Activated naive CD8-positive, alpha-beta T cell (primary cell): Measurements from ENCODE around the gene NCOA1.
"Not testable (repeated sequence)": the region's sequence is repeated elsewhere in the genome, so short reads cannot be mapped to it uniquely, and the experiment has no call there.

Experiments
- H3K27ac Mint-ChIP-seq: one replicate; pipeline ENCODE4 v1.8.0; 2021; ENCODE audit warnings: mixed read lengths
- H3K27me3 Mint-ChIP-seq: one replicate; pipeline ENCODE4 v1.8.0; 2021; ENCODE audit warnings: mixed read lengths
- H3K36me3 Mint-ChIP-seq: one replicate; pipeline ENCODE4 v1.8.0; 2021; ENCODE audit warnings: mixed read lengths
- H3K4me1 Mint-ChIP-seq: one replicate; pipeline ENCODE4 v1.8.0; 2021; ENCODE audit warnings: low read depth, mixed read lengths
- H3K4me3 Mint-ChIP-seq: one replicate; pipeline ENCODE4 v1.8.0; 2021; ENCODE audit warnings: mild to moderate bottlenecking, mixed read lengths
- H3K9me3 Mint-ChIP-seq: one replicate; pipeline ENCODE4 v1.8.0; 2021; ENCODE audit warnings: low read depth, mixed read lengths

Gene NCOA1

DNA sequence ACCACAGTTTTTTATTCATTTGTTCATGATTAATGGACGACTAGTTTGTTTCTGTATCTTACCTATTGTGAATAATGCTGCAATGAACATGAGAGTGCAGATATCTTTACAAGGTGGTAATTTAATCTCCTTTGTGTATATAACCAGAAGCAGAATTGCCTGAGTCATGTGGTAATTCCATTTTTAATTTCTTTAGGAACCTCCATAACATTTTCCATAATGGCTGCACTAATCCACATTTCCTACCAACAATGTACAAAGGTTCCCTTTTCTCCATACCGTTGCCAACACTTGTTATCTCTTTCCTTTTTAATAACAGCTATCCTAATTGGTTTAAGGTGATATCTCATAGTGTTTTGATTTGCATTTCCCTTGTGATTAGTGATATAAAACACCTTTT lies 36.5 kb downstream of the NCOA1 start:
- peaks cover 29% of the 10 kb centered on the region for H3K4me1 Mint-ChIP-seq
- H3K27ac Mint-ChIP-seq, result no peak overlapping the region
- H3K9me3 Mint-ChIP-seq, result peaks cover 8% of the 10 kb centered on the region
- peaks cover 24% of the 10 kb centered on the region for H3K36me3 Mint-ChIP-seq
- no peaks in the 10 kb centered on the region for H3K27me3 Mint-ChIP-seq
- no peak overlapping the region for H3K4me3 Mint-ChIP-seq

DNA sequence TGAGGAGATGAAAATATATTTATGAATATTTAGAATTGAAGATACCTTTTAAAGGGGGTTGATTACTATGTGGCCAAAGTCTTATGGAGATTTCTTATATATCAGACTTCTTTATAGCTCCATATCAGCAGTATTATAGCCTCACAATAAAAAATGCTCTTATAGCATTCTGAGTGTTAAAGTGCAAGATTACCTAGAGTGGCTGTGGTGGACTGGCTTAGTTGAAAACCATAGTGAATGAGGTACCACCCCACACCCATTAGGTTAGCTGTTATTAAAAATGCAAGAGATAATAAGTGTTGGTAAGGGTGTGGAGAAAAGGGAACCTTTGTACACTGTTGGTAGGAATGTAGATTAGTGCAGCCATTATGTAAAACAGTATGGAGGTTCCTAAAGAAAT lies 39.7 kb downstream of the NCOA1 start:
- H3K9me3 Mint-ChIP-seq, result peaks cover 13% of the 10 kb centered on the region
- no peaks in the 10 kb centered on the region for H3K27me3 Mint-ChIP-seq
- no peak overlapping the region for H3K27ac Mint-ChIP-seq
- no peak overlapping the region for H3K4me3 Mint-ChIP-seq
- peaks cover 37% of the 10 kb centered on the region for H3K4me1 Mint-ChIP-seq
- peaks cover 30% of the 10 kb centered on the region for H3K36me3 Mint-ChIP-seq

DNA sequence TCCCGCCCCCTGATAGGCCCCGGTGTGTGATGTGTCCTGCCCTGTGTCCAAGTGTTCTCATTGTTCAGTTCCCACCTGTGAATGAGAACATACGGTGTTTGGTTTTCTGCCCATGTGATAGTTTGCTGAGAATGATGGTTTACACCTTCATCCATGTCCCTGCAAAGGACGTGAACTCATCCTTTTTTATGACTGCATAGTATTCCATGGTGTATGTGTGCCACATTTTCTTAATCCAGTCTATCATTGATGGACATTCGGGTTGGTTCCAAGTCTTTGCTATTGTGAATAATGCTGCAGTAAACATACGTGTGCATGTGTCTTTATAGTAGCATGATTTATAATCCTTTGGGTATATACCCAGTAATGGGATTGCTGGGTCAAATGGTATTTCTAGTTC lies 40.6 kb downstream of the NCOA1 start:
- not testable (repeated sequence) for H3K27ac Mint-ChIP-seq, H3K4me3 Mint-ChIP-seq, H3K27me3 Mint-ChIP-seq
- Mint-ChIP-seq H3K9me3 (peaks cover 13% of the 10 kb centered on the region), H3K36me3 (peaks cover 28% of the 10 kb centered on the region), H3K4me1 (peaks cover 36% of the 10 kb centered on the region)

DNA sequence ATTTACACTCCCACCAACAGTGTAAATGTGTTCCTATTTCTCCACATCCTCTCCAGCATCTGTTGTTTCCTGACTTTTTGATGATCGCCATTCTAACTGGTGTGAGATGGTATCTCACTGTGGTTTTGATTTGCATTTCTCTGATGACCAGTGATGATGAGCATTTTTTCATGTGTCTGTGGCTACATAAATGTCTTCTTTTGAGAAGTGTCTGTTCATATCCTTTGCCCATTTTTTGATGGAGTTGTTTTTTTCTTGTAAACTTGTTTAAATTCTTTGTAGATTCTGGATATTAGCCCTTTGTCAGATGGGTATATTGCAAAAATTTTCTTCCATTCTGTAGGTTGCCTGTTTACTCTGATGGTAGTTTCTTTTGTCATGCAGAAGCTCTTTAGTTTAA lies 41.0 kb downstream of the NCOA1 start:
- H3K9me3 Mint-ChIP-seq, result peaks cover 13% of the 10 kb centered on the region
- not testable (repeated sequence) for H3K27me3 Mint-ChIP-seq, H3K27ac Mint-ChIP-seq, H3K4me3 Mint-ChIP-seq
- peaks cover 38% of the 10 kb centered on the region for H3K4me1 Mint-ChIP-seq
- peaks cover 28% of the 10 kb centered on the region for H3K36me3 Mint-ChIP-seq

DNA sequence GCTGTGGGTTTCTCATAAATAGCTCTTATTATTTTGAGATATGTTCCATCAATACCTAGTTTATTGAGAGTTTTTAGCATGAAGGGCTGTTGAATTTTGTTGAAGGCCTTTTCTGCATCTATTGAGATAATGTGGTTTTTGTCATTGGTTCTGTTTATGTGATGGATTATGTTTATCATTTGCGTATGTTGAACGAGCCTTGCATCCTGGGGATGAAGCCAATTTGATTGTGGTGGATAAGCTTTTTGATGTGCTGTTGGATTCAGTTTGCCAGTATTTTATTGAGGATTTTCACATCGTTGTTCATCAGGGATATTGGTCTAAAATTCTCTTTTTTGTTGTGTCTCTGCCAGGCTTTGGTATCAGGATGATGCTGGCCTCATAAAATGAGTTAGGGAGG lies 42.5 kb downstream of the NCOA1 start:
- H3K9me3 Mint-ChIP-seq, H3K4me3 Mint-ChIP-seq, H3K27ac Mint-ChIP-seq, H3K27me3 Mint-ChIP-seq: not testable (repeated sequence)
- peaks cover 24% of the 10 kb centered on the region for H3K36me3 Mint-ChIP-seq
- H3K4me1 Mint-ChIP-seq, result peaks cover 32% of the 10 kb centered on the region

DNA sequence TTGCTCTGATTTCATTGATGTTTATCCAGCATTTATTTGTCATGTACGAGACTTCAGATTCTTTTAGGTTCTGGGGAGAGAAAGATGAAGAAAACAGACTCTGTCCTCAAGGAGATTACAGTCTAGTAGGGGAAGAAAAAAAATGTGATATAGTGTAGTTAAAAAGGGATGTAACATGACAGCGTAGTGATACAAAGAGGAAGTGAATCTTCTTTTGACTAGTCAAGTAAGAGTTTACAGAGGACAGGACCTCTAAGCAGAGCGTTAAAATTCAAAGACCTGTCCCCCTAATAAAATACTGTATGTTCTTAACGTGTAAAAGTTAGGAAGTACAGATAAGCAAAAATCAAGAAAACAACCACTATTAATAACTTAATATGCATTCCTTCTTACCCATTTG lies 47.7 kb downstream of the NCOA1 start:
- peaks cover 25% of the 10 kb centered on the region for H3K4me1 Mint-ChIP-seq
- H3K9me3 Mint-ChIP-seq, result peaks cover 22% of the 10 kb centered on the region
- no peak overlapping the region for H3K27ac Mint-ChIP-seq
- peaks cover 25% of the 10 kb centered on the region for H3K36me3 Mint-ChIP-seq
- H3K27me3 Mint-ChIP-seq, result no peaks in the 10 kb centered on the region
- H3K4me3 Mint-ChIP-seq, result no peak overlapping the region

DNA sequence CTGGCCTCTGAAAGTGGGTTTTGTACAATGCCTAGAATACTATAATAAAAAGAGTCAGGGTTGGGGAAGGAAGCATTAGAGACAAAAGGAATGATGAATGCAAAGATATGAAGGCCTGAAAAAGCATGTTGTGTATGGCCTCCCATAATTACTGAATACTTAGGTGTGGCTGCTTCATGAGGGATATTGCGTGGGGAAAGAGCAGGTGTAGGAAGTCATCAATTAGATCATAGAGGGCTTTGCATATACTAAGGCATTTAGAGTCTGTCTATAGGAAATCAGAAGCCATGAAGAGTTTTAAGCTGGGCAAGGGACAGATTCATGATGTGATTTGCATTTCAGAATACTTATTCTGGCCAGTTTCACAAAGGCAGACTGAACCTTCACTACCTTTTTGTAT lies 48.2 kb downstream of the NCOA1 start:
- peaks cover 27% of the 10 kb centered on the region for H3K36me3 Mint-ChIP-seq
- no peak overlapping the region for H3K27ac Mint-ChIP-seq
- no peak overlapping the region for H3K4me3 Mint-ChIP-seq
- H3K4me1 Mint-ChIP-seq, result peaks cover 29% of the 10 kb centered on the region
- H3K27me3 Mint-ChIP-seq, result no peaks in the 10 kb centered on the region
- H3K9me3 Mint-ChIP-seq, result peaks cover 26% of the 10 kb centered on the region

DNA sequence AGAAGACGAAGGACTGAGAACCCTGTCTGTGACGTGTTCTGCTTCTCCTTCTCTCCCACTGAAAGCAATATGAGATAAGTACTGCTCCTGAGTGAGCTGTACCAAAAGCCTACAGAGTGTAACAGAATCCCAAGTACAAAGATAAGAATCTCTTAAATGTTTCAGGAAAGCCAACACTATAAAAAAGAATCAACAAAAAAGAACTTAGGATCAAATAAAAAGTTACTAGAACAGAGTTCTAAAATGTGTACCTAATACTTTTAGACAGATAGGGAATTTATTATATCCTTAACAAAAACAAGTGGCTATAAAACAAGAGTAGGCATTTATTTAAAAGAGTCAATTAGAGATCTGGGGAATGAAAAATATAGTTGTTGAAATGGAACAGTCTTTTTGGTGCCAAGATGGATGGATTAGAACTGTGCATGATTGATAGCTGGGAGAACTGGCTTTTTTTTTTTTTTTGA lies 49.0 kb downstream of the NCOA1 start:
- Mint-ChIP-seq H3K9me3 (peaks cover 22% of the 10 kb centered on the region), H3K4me1 (peaks cover 31% of the 10 kb centered on the region), H3K27ac (no peak overlapping the region), H3K36me3 (peaks cover 22% of the 10 kb centered on the region), H3K27me3 (no peaks in the 10 kb centered on the region), H3K4me3 (no peak overlapping the region)

DNA sequence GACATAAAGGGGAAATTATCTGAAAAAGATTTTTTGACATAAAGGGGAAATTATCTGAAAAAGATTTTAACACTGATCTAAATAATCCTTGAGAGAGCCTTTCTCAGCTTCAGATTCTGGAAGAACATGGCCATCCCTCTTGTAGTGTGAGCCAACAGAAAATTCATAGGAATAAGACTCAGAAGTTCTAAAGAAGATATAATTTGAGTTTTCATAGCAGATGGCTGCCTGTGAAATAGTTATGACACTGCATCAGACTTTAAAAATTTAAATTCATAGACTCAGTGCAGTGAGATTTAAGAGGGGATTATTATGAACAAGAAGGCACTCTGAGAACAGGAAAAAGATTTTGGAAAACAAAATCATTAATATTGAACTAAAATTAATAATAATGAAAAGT lies 50.6 kb downstream of the NCOA1 start:
- peaks cover 22% of the 10 kb centered on the region for H3K9me3 Mint-ChIP-seq
- H3K27ac Mint-ChIP-seq, result no peak overlapping the region
- peaks cover 19% of the 10 kb centered on the region for H3K36me3 Mint-ChIP-seq
- H3K4me3 Mint-ChIP-seq, result no peak overlapping the region
- H3K4me1 Mint-ChIP-seq, result peaks cover 26% of the 10 kb centered on the region
- H3K27me3 Mint-ChIP-seq, result no peaks in the 10 kb centered on the region

DNA sequence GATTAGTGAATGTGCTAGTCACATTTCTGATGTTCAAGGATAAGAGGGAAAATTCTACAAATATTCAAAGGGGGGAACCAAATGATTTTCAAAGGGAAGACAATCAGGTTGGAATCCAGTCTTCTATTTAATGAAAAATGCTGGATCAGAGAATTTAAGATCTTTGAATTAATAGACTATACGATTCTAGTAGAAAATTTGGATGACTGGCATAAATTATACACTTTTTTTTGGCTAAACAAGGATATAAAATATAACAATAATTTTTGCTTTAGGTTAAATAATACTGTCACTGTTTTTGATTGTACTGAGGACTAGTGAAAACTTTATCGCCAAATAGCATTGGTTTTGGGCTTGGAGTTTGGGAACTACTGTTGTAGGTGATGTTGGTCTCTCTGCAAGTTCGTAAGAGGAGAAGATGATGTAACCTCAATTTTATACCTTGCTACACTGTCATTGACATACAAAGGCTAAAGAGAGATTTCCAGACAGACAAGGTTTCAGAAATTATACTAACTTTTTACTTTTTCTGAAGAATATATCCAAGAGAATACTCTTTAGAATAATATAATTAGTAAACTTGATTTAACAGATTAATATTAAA lies 51.3 kb downstream of the NCOA1 start:
- peaks cover 20% of the 10 kb centered on the region for H3K36me3 Mint-ChIP-seq
- no peak overlapping the region for H3K27ac Mint-ChIP-seq
- H3K9me3 Mint-ChIP-seq, result peaks cover 22% of the 10 kb centered on the region
- no peak overlapping the region for H3K4me3 Mint-ChIP-seq
- peaks cover 24% of the 10 kb centered on the region for H3K4me1 Mint-ChIP-seq
- no peaks in the 10 kb centered on the region for H3K27me3 Mint-ChIP-seq

DNA sequence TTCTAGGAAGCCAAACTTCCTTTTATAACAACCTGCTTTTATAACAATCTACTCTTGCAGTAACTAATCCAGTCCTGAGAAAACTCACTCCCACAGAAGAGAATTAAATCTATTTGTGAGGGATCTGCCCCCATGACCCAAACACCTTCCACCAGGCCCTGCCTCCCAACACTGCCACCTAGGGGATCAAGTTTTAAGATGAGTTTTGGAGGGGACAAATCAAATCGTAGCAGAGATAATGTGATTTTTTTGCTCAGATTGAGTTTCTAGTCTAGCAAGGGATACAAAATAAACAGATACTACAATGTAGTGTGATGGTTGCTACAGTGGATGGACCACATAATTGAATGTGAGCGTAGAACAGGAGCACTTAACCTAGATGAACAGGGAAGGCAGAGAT lies 52.2 kb downstream of the NCOA1 start:
- Mint-ChIP-seq H3K4me1 (peaks cover 24% of the 10 kb centered on the region), H3K36me3 (peaks cover 26% of the 10 kb centered on the region), H3K9me3 (peaks cover 22% of the 10 kb centered on the region), H3K27me3 (no peaks in the 10 kb centered on the region), H3K4me3 (no peak overlapping the region), H3K27ac (no peak overlapping the region)

DNA sequence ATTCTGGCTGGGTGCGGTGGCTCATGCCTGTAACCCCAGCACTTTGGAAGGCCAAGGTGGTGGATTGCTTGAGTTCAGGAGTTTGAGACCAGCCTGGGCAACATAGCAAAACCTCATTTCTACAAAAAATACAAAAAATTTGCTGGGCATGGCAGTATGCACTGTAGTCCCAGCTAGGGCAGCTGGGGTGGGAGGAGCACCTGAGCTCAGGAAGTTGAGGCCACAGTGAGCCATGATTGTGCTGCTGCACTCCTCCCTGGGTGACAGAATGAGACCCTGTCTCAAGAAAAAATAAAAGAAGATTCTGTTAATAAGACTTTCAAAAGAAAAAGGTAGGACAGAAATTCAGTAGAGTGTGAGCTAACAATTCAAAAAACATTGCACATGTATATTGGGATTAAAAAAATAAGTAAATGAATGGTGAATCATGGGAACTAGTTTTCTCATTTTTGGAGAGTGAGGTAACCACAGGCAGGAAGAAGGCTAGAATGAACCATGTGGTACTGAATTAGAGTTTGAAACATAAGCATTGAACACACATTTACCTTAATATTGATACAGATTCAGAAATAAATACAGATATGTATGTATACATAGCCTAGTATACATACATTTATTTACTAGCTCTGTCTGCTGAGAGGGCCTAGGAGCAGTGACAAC lies 53.5 kb downstream of the NCOA1 start:
- Mint-ChIP-seq H3K4me3 (no peak overlapping the region), H3K27me3 (no peaks in the 10 kb centered on the region), H3K4me1 (peaks cover 23% of the 10 kb centered on the region), H3K36me3 (peaks cover 28% of the 10 kb centered on the region), H3K27ac (no peak overlapping the region), H3K9me3 (peaks cover 22% of the 10 kb centered on the region)

DNA sequence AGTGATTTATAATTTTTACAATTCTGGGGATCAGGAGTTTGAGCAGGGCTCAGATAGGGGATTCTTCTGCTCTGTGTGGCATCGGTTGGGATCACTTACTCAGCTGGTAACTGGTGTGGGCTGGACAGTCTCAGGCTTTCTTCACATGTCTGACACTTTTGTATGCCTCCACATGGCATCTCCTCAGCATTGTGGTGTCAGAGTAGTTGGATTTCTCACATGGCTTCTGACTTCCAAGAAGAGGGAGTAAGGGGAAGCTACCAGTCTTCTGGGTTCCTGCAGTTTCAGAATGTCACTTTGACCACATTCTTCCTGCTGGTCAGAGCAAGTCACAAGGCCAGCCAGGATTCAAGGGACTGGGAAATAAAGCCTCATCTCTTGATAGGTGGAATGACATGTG lies 55.6 kb downstream of the NCOA1 start:
- Mint-ChIP-seq H3K4me3 (no peak overlapping the region), H3K27me3 (no peaks in the 10 kb centered on the region), H3K9me3 (peaks cover 21% of the 10 kb centered on the region), H3K36me3 (peaks cover 26% of the 10 kb centered on the region), H3K27ac (no peak overlapping the region), H3K4me1 (peaks cover 36% of the 10 kb centered on the region)

DNA sequence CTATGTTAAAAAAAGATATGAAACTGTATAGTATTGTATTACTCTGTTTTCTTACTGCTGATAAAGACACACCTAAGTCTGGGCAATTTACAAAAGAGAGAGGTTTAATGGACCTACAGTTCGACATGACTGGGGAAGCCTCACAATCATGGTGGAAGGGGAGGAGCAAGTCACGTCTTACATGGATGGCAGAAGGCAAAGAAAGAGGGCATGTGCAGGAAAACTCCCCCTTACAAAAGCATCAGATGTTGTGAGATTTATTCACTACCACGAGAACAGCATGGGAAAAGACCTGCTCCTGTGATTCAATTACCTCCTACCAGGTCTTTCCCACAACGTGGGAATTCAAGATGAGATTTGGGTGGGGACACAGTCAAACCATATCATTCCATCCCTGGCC lies 57.0 kb downstream of the NCOA1 start:
- H3K9me3 Mint-ChIP-seq, result peaks cover 16% of the 10 kb centered on the region

DNA sequence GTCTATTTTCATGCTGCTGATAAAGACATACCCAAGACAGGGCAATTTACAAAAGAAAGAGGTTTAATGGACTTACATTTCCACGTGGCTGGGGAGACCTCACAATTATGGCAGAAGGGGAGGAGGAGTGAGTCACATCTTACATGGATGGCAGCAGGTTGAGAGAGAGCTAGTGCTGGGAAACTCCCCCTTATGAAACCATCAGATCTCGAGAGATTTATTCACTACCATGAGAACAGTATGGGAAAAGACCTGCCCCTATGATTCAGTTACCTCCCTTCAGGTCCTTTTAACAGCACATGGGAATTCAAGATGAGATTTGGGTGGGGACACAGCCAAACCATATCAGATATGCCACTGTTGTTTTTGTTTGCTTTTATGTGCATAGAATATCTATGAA lies 59.2 kb downstream of the NCOA1 start:
- peaks cover 31% of the 10 kb centered on the region for H3K36me3 Mint-ChIP-seq
- not testable (repeated sequence) for H3K4me3 Mint-ChIP-seq, H3K9me3 Mint-ChIP-seq, H3K27me3 Mint-ChIP-seq
- peaks cover 30% of the 10 kb centered on the region for H3K4me1 Mint-ChIP-seq
- peak overlapping the region; percentile 10 for H3K27ac Mint-ChIP-seq

More for the DNA sequence above, 57.0 kb downstream of the NCOA1 start:
- no peaks in the 10 kb centered on the region for H3K27me3 Mint-ChIP-seq
- H3K4me1 Mint-ChIP-seq, result peaks cover 41% of the 10 kb centered on the region
- no peak overlapping the region for H3K4me3 Mint-ChIP-seq
- peaks cover 27% of the 10 kb centered on the region for H3K36me3 Mint-ChIP-seq
- H3K27ac Mint-ChIP-seq, result no peak overlapping the region

DNA sequence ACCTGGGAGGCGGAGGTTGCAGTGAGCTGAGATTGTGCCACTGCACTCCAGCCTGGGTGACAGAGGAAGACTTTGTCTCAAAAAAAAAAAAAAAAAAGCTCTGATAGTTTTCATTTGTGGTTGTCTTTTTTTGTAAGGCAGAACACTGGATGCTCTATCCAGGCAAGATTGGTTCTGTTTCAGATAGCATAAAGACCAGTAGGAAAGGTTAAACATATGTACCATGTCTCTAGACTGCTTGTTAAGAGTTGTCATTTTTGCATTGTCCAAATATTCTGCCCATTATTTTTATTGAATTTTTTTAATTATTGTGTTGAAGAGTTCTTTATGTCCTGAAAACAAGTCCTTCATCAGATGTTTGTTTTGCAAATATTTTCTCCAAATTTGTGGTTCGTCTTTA lies 60.0 kb downstream of the NCOA1 start:
- Mint-ChIP-seq H3K27ac (no peak overlapping the region), H3K4me1 (peaks cover 31% of the 10 kb centered on the region), H3K36me3 (peaks cover 38% of the 10 kb centered on the region), H3K27me3 (no peaks in the 10 kb centered on the region), H3K4me3 (no peak overlapping the region), H3K9me3 (peaks cover 6% of the 10 kb centered on the region)
